Measurements from ENCODE around the gene RNF34. TPM values are rescaled to one million over a fixed set of nuclear protein-coding genes. Genes with fewer than 3 reads are reported as not detected.
A peak's percentile ranks its signal among the peaks of the same experiment; 100 is the strongest.

The RNF34 gene
- total RNA-seq, 2 experiments from 2014 or later: 85.4 to 145 TPM

GRCh38 chr12:121464331-121464730, 64.4 kb downstream of the RNF34 start:
- Histone ChIP-seq H2AFZ (ENCODE audit: low read length) (no peak overlapping the region), H3K4me3 (ENCODE audit: low read depth, low read length, poor library complexity, severe bottlenecking) (no peak overlapping the region), H3K4me2 (ENCODE audit: low read length) (no peak overlapping the region), H3K36me3 (ENCODE audit: insufficient read depth, low read length) (peaks cover 28% of the 10 kb centered on the region), H4K20me1 (ENCODE audit: insufficient read depth, low read length) (peaks cover 7% of the 10 kb centered on the region; the same call in 1 of the 2 replicates), H3K27ac (ENCODE audit: low read depth, low read length, poor library complexity, severe bottlenecking) (no peak overlapping the region), H3K9me2 (ENCODE audit: insufficient read depth, low read length) (no peaks in the 10 kb centered on the region), H3K9me3 (ENCODE audit: low read length) (no peaks in the 10 kb centered on the region), H3K79me2 (ENCODE audit: insufficient read depth, low read depth, low read length) (peaks cover 67% of the 10 kb centered on the region), H3K4me1 (ENCODE audit: insufficient read depth, low read length, poor library complexity, severe bottlenecking) (peaks cover 27% of the 10 kb centered on the region)
- intact Hi-C loops (cut with micrococcal nuclease; ENCODE audit: unreplicated experiment): no loop called here
- no peak for DNase-seq (ENCODE audit: low spot score)
- TF ChIP-seq EZH2phosphoT487 (IDR thresholded peaks at IDR 0.05; ENCODE audit: borderline replicate concordance, low read depth, low read length): no peak
- BruUV-seq (replicated peaks): no TSS peak
- CTCF ChIA-PET (ENCODE audit: unreplicated experiment): no interaction called here
- POLR2A ChIA-PET: interaction anchor here (0.5 to 2.0 kb wide), 4 partner anchors 47 to 67 kb away, joined by 3 to 4 read pairs (median 3); no protein-coding TSS in a partner anchor

- Histone ChIP-seq H3K4me3 (ENCODE audit: low read depth, low read length, poor library complexity, severe bottlenecking) (peak overlapping the region; percentile 80), H3K4me1 (ENCODE audit: insufficient read depth, low read length, poor library complexity, severe bottlenecking) (peaks cover 34% of the 10 kb centered on the region), H3K9me3 (ENCODE audit: low read length) (no peaks in the 10 kb centered on the region), H4K20me1 (ENCODE audit: insufficient read depth, low read length) (peaks cover 7% of the 10 kb centered on the region; the same call in 1 of the 2 replicates), H3K79me2 (ENCODE audit: insufficient read depth, low read depth, low read length) (peaks cover 49% of the 10 kb centered on the region), H2AFZ (ENCODE audit: low read length) (peak overlapping the region; percentile 4; the same call in 1 of the 2 replicates), H3K27ac (ENCODE audit: low read depth, low read length, poor library complexity, severe bottlenecking) (peak overlapping the region; percentile 69), H3K9me2 (ENCODE audit: insufficient read depth, low read length) (no peaks in the 10 kb centered on the region), H3K4me2 (ENCODE audit: low read length) (peak overlapping the region; percentile 89), H3K36me3 (ENCODE audit: insufficient read depth, low read length) (peaks cover 15% of the 10 kb centered on the region)
- POLR2A ChIA-PET: interaction anchor here (0.6 to 2.0 kb wide), 4 partner anchors 49 to 95 kb away, joined by 3 to 4 read pairs (median 3); no protein-coding TSS in a partner anchor
- TF ChIP-seq EZH2phosphoT487 (IDR thresholded peaks at IDR 0.05; ENCODE audit: borderline replicate concordance, low read depth, low read length) (no peak), CTCF (conservative IDR thresholded peaks at IDR 0.05; ENCODE audit: low read length) (peak; percentile 33; the same call in 1 of the 2 replicates)
- intact Hi-C loops (cut with micrococcal nuclease; ENCODE audit: unreplicated experiment): loop anchor here (1.0 kb wide), 1 partner anchor 66 kb away; the partner anchor contains the start of gene RNF34
- DNase-seq (ENCODE audit: low spot score): peak; percentile 62
- TSS peak; percentile 75 for BruUV-seq (replicated peaks)
- CTCF ChIA-PET (ENCODE audit: unreplicated experiment): no interaction called here
Measured at GRCh38 chr12:121465921-121466793, 66.2 kb downstream of the RNF34 start.

GRCh38 chr12:121466794-121467637, 67.1 kb downstream of the RNF34 start:
- CTCF ChIA-PET (ENCODE audit: unreplicated experiment): interaction anchor here (0.5 kb wide), 1 partner anchor 8 kb away, joined by 3 read pairs; no protein-coding TSS in a partner anchor
- TF ChIP-seq CTCF (conservative IDR thresholded peaks at IDR 0.05; ENCODE audit: low read length): no peak
- no peak for TF ChIP-seq EZH2phosphoT487 (IDR thresholded peaks at IDR 0.05; ENCODE audit: borderline replicate concordance, low read depth, low read length)
- H3K9me2 ChIP-seq (ENCODE audit: insufficient read depth, low read length): no peaks in the 10 kb centered on the region
- H3K4me3 ChIP-seq (ENCODE audit: low read depth, low read length, poor library complexity, severe bottlenecking): peak overlapping the region; percentile 80
- peaks cover 28% of the 10 kb centered on the region for H3K4me1 ChIP-seq (ENCODE audit: insufficient read depth, low read length, poor library complexity, severe bottlenecking)
- no peak overlapping the region for H2AFZ ChIP-seq (ENCODE audit: low read length)
- H3K27ac ChIP-seq (ENCODE audit: low read depth, low read length, poor library complexity, severe bottlenecking): peak overlapping the region; percentile 68
- BruUV-seq (replicated peaks): no TSS peak
- H3K79me2 ChIP-seq (ENCODE audit: insufficient read depth, low read depth, low read length): peaks cover 41% of the 10 kb centered on the region
- H3K9me3 ChIP-seq (ENCODE audit: low read length): no peaks in the 10 kb centered on the region
- intact Hi-C loops (cut with micrococcal nuclease; ENCODE audit: unreplicated experiment): loop anchor here (1.0 kb wide), 2 partner anchors 67 to 69 kb away; partner anchors contain the start of gene RNF34
- peak; percentile 94 for DNase-seq (ENCODE audit: low spot score)
- POLR2A ChIA-PET: no interaction called here
- peaks cover 15% of the 10 kb centered on the region for H3K36me3 ChIP-seq (ENCODE audit: insufficient read depth, low read length)
- H3K4me2 ChIP-seq (ENCODE audit: low read length): peak overlapping the region; percentile 96
- peaks cover 7% of the 10 kb centered on the region; the same call in 1 of the 2 replicates for H4K20me1 ChIP-seq (ENCODE audit: insufficient read depth, low read length)

Data from OCI-LY7 (cell line).